ENCODE data around the gene TMEM244. TPM values are rescaled to one million over a fixed set of nuclear protein-coding genes. Genes with fewer than 3 reads are reported as not detected.

TMEM244 gene
- total RNA-seq, 5 donors from 2014 or later (not counting 1 experiment from before 2014, with no cell fraction given) = 0.53 to 1.2 TPM; not detected in 3

DNA sequence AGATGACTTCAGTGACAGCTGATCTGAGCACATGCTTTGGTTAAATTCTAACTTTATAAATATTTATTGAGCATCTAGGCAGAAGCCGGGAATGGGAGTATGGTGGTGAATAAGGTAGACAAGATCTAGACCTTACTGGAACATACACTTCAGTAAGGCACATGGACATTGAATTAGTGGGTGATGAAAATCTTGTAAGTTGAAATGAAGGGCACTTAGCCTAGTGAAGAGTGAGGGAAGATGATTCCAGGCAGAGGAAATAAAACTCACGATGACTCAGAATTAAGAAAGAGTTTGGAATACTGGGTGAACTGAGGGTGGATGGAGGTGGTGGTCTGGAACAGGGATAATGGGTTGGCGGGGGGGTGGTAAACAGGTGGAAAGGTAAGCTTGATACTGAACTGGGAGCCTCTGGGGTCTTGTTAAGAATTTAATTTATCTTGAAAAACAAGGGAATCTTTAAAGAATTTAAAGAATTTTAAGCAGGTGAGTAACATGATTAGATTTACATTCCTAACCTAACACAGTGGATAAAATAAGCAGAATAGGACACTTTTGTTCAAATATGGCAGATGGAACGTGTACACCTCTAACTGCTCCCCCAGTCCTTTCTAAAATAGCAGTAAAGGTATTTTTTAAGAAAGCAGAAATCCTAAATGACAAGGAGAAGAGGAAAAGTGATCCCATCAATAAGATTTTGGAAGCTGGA, 75.9 kb downstream of the TMEM244 start:
- CTCF ChIA-PET = interaction anchor here in 1 of 2 donors (1.1 kb wide), 1 partner anchor 10 kb away, joined by 3 read pairs; no protein-coding TSS in a partner anchor
- ATAC-seq (replicated peaks in 1 of 4) = no peak
- Mint-ChIP-seq H3K36me3 (no peaks in the 10 kb centered on the region), H3K4me3 (no peak overlapping the region), H3K4me1 (no peaks in the 10 kb centered on the region), H3K27ac (no peak overlapping the region), H3K27me3 (peaks cover 0 to 12% of the 10 kb centered on the region in 2 donors), H3K9me3 (no peaks in the 10 kb centered on the region)
- Histone ChIP-seq H3K4me1 (ENCODE audit: control insufficient read depth in 1 of 2, extremely low read depth in 1 of 2, insufficient read depth in 2 of 2, low read length in 2 of 2) (no peaks in the 10 kb centered on the region), H3K27ac (ENCODE audit: low read length) (no peak overlapping the region), H3K36me3 (ENCODE audit: control insufficient read depth in 2 of 2, extremely low read depth in 1 of 2, insufficient read depth in 1 of 2, low read length in 1 of 2) (no peaks in the 10 kb centered on the region), H3K9me3 (no peaks in the 10 kb centered on the region), H3K4me3 (ENCODE audit: control insufficient read depth in 1 of 2, extremely low read depth in 1 of 2, low read length in 1 of 2) (no peak overlapping the region), H3K27me3 (replicated peaks in 1 of 2; ENCODE audit: control insufficient read depth in 2 of 2, extremely low read depth in 1 of 2, insufficient read depth in 2 of 2, low read length in 1 of 2) (no peaks in the 10 kb centered on the region)
- POLR2A ChIA-PET = no interaction called here
- 75% methylated on average over 2 of the region's 4 CpGs for WGBS (ENCODE audit: insufficient coverage)
- DNase-seq = no peak

Other genes with a start within 250 kb of the TMEM244 start
- 1 to 10 TPM; 3.6 to 4.3 (median 4.0) TPM for gene ARHGAP18, start 151.1 kb downstream of the TMEM244 start, total RNA-seq
- 10 to 100 TPM; 22.5 to 52.8 (median 30.4) TPM for gene L3MBTL3, start 157.3 kb upstream of the TMEM244 start, total RNA-seq